Natural killer cell (primary cell): Measurements from ENCODE around the gene PACRG. TPM values are rescaled to one million over a fixed set of nuclear protein-coding genes. Genes with fewer than 3 reads are reported as not detected.

ENCODE experiments used
- ATAC-seq, 3 donors: fragments of 150-1000 bp in 2 of 3; fragments of 200-7000 bp in 1 of 3; cut with Tn5 transposase; 1 replicate in 1 of 3; 2 replicates in 2 of 3; pipeline ENCODE4 v1.10.0; 2021; ENCODE audit warnings: mild to moderate bottlenecking in 2 of 3, moderate library complexity in 2 of 3
- DNase-seq, 2 donors: peaks; one replicate each; pipeline versions ENCODE4 v3.0.0 to v3.0.0-alpha.2; 2013 to 2021; ENCODE audit warnings: mixed read lengths in 1 of 2
- H3K27ac ChIP-seq: one replicate; pipeline ENCODE4 v1.5.1; 2013; ENCODE audit warnings: mild to moderate bottlenecking, low read length
- H3K27me3 ChIP-seq: one replicate; pipeline ENCODE4 v1.6.1; 2013; ENCODE audit warnings: low read length; ENCODE audit not compliant: control insufficient read depth, insufficient read depth
- H3K36me3 ChIP-seq: one replicate; pipeline ENCODE4 v1.6.1; 2013; ENCODE audit warnings: low read length; ENCODE audit not compliant: control insufficient read depth, insufficient read depth
- H3K4me1 ChIP-seq: one replicate; pipeline ENCODE4 v1.6.1; 2013; ENCODE audit warnings: low read length; ENCODE audit not compliant: control insufficient read depth, insufficient read depth
- H3K4me3 ChIP-seq: one replicate; pipeline ENCODE4 v1.5.1; 2013; ENCODE audit warnings: low read length
- H3K9me3 ChIP-seq: one replicate; pipeline ENCODE4 v1.6.1; 2013; ENCODE audit warnings: low read length; ENCODE audit not compliant: control insufficient read depth, insufficient read depth
- H3K27ac Mint-ChIP-seq, 2 donors: one replicate each; pipeline ENCODE4 v1.8.0; 2022; ENCODE audit warnings: mild to moderate bottlenecking in 2 of 2, mixed read lengths in 2 of 2, moderate library complexity in 1 of 2
- H3K27me3 Mint-ChIP-seq, 2 donors: one replicate each; pipeline ENCODE4 v1.8.0; 2022; ENCODE audit warnings: low read depth in 2 of 2, mixed read lengths in 2 of 2
- H3K36me3 Mint-ChIP-seq: one replicate; pipeline ENCODE4 v1.8.0; 2022; ENCODE audit warnings: mixed read lengths
- H3K4me1 Mint-ChIP-seq, 2 donors: one replicate each; pipeline ENCODE4 v1.8.0; 2022; ENCODE audit warnings: mixed read lengths in 2 of 2
- H3K4me3 Mint-ChIP-seq: one replicate; pipeline ENCODE4 v1.8.0; 2022; ENCODE audit warnings: mild to moderate bottlenecking, moderate library complexity, mixed read lengths
- H3K9me3 Mint-ChIP-seq, 2 donors: one replicate each; pipeline ENCODE4 v1.8.0; 2022; ENCODE audit warnings: mixed read lengths in 2 of 2
- WGBS: methylation state at CpG from one replicate; pipeline ENCODE4 v1.1.7; 2013; ENCODE audit warnings: missing lambda C conversion rate; ENCODE audit not compliant: insufficient coverage; 5-methylcytosine and 5-hydroxymethylcytosine counted together
- intact Hi-C: fragments of 100-400 bp; cut with micrococcal nuclease; formaldehyde crosslinking; loops from one replicate; pipeline ENCODE4 v1.14.2; 2022
- total RNA-seq, 4 donors: library from RNA; stranded (reverse); fragments of 120-200 nt in 1 of 4; gene quantifications; one replicate each; pipeline versions ENCODE4 v1.2.3 to v1.2.4, GENCODE V29; 2013 to 2022
- TF ChIP-seq, protein P1 (sequence below): fragments of 200-600 bp; IDR thresholded peaks from one replicate; pipeline ENCODE4 v1.8.0; 2022; ENCODE audit warnings: antibody characterized with exemption

The PACRG gene
- total RNA-seq, 3 donors from 2014 or later (not counting 1 experiment from before 2014, with no cell fraction given), result 0.52 TPM; not detected in 2

DNA sequence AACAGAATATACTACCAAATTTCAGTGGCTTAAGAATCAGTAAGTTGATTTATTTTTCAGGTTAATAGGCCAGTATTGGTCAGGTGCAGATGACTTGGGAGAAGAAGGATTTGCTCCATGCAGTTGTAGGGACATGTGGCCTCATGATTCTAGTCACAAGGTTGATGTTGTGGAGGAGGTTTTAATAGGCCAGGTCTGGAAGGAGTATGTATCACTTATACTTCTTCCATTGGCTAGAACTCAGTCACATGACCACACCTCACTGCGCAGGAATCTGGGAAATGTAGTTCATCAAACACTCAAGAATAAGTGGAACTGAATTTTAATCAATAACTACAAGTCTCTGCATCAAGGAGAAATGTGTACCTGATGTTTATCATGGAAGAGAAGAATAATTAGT, 405.2 kb downstream of the PACRG start:
- H3K4me3 Mint-ChIP-seq, result no peak overlapping the region
- H3K27me3 ChIP-seq, result no peaks in the 10 kb centered on the region
- no peaks in the 10 kb centered on the region for H3K36me3 ChIP-seq
- H3K4me3 ChIP-seq, result no peak overlapping the region
- whole genome bisulfite sequencing, result no CpG with 5 or more reads among the region's 1 CpG
- H3K27ac Mint-ChIP-seq, result no peak overlapping the region
- intact Hi-C loops, result no loop called here
- DNase-seq (no peak), ATAC-seq (no peak)
- no peaks in the 10 kb centered on the region for H3K9me3 Mint-ChIP-seq
- H3K36me3 Mint-ChIP-seq, result no peaks in the 10 kb centered on the region
- peaks cover 0 to 5% of the 10 kb centered on the region in 2 donors for H3K27me3 Mint-ChIP-seq
- H3K4me1 ChIP-seq, result no peaks in the 10 kb centered on the region
- H3K9me3 ChIP-seq, result no peaks in the 10 kb centered on the region
- no peaks in the 10 kb centered on the region for H3K4me1 Mint-ChIP-seq
- TF ChIP-seq, protein P1, sequence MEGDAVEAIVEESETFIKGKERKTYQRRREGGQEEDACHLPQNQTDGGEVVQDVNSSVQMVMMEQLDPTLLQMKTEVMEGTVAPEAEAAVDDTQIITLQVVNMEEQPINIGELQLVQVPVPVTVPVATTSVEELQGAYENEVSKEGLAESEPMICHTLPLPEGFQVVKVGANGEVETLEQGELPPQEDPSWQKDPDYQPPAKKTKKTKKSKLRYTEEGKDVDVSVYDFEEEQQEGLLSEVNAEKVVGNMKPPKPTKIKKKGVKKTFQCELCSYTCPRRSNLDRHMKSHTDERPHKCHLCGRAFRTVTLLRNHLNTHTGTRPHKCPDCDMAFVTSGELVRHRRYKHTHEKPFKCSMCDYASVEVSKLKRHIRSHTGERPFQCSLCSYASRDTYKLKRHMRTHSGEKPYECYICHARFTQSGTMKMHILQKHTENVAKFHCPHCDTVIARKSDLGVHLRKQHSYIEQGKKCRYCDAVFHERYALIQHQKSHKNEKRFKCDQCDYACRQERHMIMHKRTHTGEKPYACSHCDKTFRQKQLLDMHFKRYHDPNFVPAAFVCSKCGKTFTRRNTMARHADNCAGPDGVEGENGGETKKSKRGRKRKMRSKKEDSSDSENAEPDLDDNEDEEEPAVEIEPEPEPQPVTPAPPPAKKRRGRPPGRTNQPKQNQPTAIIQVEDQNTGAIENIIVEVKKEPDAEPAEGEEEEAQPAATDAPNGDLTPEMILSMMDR, result no peak
- H3K27ac ChIP-seq, result no peak overlapping the region

DNA sequence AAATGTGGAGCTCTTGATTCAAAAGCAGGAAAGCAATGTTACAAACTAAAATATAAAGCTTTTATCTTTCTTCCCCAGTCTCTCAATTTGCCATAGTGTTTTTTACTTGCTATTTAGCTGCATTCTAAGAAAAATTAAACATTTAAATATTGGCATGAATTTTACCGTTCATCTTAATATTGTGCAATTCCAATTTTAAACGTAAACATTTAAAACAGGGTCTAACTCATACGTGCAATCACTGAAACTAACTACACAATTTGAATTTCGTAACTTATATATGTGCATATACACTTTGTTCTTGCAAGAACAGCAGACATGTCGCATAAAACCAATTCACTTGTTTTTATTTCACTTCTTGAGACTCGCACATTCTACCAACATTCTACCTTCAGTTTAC, 405.9 kb downstream of the PACRG start:
- intact Hi-C loops, result no loop called here
- no peak overlapping the region for H3K4me3 Mint-ChIP-seq
- ATAC-seq, result no peak

GRCh38 chr6:163136681-163137397, 409.1 kb downstream of the PACRG start:
- Mint-ChIP-seq H3K4me1 (no peaks in the 10 kb centered on the region), H3K27me3 (peaks cover 5 to 8% of the 10 kb centered on the region in 2 donors), H3K27ac (no peak overlapping the region), H3K4me3 (no peak overlapping the region), H3K36me3 (no peaks in the 10 kb centered on the region), H3K9me3 (no peaks in the 10 kb centered on the region)
- WGBS, result 89% methylated on average over 7 of the region's 10 CpGs
- Histone ChIP-seq H3K4me1 (no peaks in the 10 kb centered on the region), H3K9me3 (no peaks in the 10 kb centered on the region), H3K4me3 (no peak overlapping the region), H3K27ac (no peak overlapping the region), H3K36me3 (no peaks in the 10 kb centered on the region), H3K27me3 (no peaks in the 10 kb centered on the region)
- no peak for DNase-seq
- TF ChIP-seq, protein P1, result no peak
- no peak for ATAC-seq
- intact Hi-C loops, result no loop called here

More for the DNA sequence above, 405.9 kb downstream of the PACRG start:
- no peaks in the 10 kb centered on the region for H3K9me3 Mint-ChIP-seq
- peaks cover 0 to 5% of the 10 kb centered on the region in 2 donors for H3K27me3 Mint-ChIP-seq
- TF ChIP-seq, protein P1, result no peak
- Histone ChIP-seq H3K27me3 (no peaks in the 10 kb centered on the region), H3K27ac (no peak overlapping the region), H3K36me3 (no peaks in the 10 kb centered on the region), H3K4me3 (no peak overlapping the region), H3K9me3 (no peaks in the 10 kb centered on the region), H3K4me1 (no peaks in the 10 kb centered on the region)
- no peak for DNase-seq
- 95% methylated on average over 5 of the region's 6 CpGs for WGBS
- no peak overlapping the region for H3K27ac Mint-ChIP-seq
- no peaks in the 10 kb centered on the region for H3K4me1 Mint-ChIP-seq
- H3K36me3 Mint-ChIP-seq, result no peaks in the 10 kb centered on the region

DNA sequence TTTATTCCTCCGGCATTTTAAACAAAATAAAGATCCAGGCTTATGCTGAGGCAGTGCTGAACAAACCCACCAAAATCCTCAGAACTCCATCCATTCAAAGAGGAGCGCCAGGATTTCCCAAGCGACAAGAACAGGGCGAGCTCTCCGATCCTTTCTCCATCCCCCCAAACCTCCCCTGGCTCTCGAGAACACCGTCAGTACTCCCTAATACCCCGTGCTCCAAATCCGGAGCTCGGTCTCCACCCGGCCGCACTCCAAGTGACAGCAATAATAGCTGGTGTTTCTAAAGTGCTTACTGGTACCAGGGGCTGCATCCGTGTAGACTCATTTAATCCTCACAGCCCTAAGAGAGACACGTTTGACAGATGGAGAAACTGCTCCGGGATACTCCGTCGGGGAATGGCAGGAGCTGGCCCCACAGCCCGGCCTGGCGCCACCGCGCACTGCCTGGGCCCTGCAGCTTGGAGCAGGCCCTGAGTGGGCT, 409.7 kb downstream of the PACRG start:
- Mint-ChIP-seq H3K27ac (no peak overlapping the region), H3K4me1 (no peaks in the 10 kb centered on the region), H3K36me3 (no peaks in the 10 kb centered on the region), H3K4me3 (no peak overlapping the region), H3K27me3 (peaks cover 5 to 8% of the 10 kb centered on the region in 2 donors), H3K9me3 (no peaks in the 10 kb centered on the region)
- Histone ChIP-seq H3K9me3 (no peaks in the 10 kb centered on the region), H3K27ac (no peak overlapping the region), H3K4me1 (no peaks in the 10 kb centered on the region), H3K4me3 (no peak overlapping the region), H3K36me3 (no peaks in the 10 kb centered on the region), H3K27me3 (no peaks in the 10 kb centered on the region)
- intact Hi-C loops, result no loop called here
- WGBS, result 93% methylated on average over 21 of the region's 21 CpGs
- TF ChIP-seq, protein P1, result no peak
- ATAC-seq (no peak), DNase-seq (no peak)
